ENCODE measurements around the gene PRKCQ.
"Not testable (repeated sequence)": the region's sequence is repeated elsewhere in the genome, so short reads cannot be mapped to it uniquely, and the experiment has no call there.

PRKCQ gene

GRCh38 chr10:6383096-6383812 is 196.8 kb downstream of the PRKCQ start:
- no peak for DNase-seq

- DNase-seq, result peak in 1 of 5 experiments; percentile 63
These were observed 198.0 kb downstream of the PRKCQ start for GRCh38 chr10:6382081-6382480.

- DNase-seq, result not testable (repeated sequence)
These were observed 199.6 kb downstream of the PRKCQ start for GRCh38 chr10:6380478-6380877.

DNA sequence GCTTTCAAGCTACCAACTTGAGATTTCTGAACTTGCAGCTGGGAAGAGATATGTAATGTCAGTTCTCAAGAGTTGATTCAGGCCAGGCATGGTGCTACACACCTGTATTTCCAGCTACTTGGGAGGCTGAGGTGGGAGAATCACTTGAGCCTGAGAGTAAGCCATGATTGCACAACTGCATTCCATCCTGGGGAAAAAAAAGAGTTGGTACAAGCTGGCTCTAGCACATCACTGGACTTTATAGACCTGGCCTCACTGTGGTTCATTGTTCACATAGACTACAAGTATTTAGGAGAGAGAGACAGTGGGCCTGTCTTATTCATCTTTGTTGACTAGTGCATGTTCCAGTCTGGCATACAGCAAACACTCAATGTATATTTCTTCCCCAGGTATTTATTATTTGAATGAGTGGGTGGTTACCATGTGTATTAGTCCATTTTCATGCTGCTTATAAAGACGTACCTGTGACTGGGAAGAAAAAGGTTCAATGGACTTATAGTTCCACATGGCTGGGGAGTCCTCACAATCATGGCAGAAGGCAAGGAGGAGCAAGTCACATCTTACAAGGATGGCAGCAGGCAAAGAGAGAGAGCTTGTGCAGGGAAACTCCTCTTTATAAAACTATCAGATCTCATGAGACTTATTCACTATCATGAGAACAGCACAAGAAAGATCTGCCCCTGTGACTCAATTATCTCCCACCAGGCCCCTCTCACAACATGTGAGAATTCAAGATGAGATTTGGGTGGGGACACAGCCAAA is 200.9 kb downstream of the PRKCQ start:
- no peak for DNase-seq
